Measurements from ENCODE around the gene EMC6.

The EMC6 gene

GRCh38 chr17:3678821-3679530 lies 10.4 kb downstream of the EMC6 start:
- DNase-seq (ENCODE audit: low spot score): no peak
- POLR2A ChIA-PET (ENCODE audit: low non-redundant PET): interaction anchor here (0.6 kb wide), 1 partner anchor 846 kb away, joined by 3 read pairs; no protein-coding TSS in a partner anchor
- CTCF ChIA-PET: no interaction called here
- peak overlapping the region; percentile 75 for H3K27ac ChIP-seq
- no peak for TF ChIP-seq CTCF (conservative IDR thresholded peaks at IDR 0.05; ENCODE audit: low read depth)

- ChIA-PET CTCF (no interaction called here), POLR2A (ENCODE audit: low non-redundant PET) (no interaction called here)
- TF ChIP-seq CTCF (conservative IDR thresholded peaks at IDR 0.05; ENCODE audit: low read depth): no peak
- peak overlapping the region; percentile 75 for H3K27ac ChIP-seq
- DNase-seq (ENCODE audit: low spot score): no peak
Observed at GRCh38 chr17:3679531-3680126, 11.0 kb downstream of the EMC6 start.

GRCh38 chr17:3681057-3681456 lies 12.4 kb downstream of the EMC6 start:
- CTCF ChIA-PET: no interaction called here
- H3K27ac ChIP-seq: no peak overlapping the region
- no peak for DNase-seq (ENCODE audit: low spot score)
- no peak for TF ChIP-seq CTCF (conservative IDR thresholded peaks at IDR 0.05; ENCODE audit: low read depth)
- POLR2A ChIA-PET (ENCODE audit: low non-redundant PET): no interaction called here

- ChIA-PET POLR2A (ENCODE audit: low non-redundant PET) (no interaction called here), CTCF (interaction anchor here (0.6 to 0.7 kb wide), 2 partner anchors 89 to 90 kb away, joined by 5 to 8 read pairs; no protein-coding TSS in a partner anchor)
- TF ChIP-seq CTCF (conservative IDR thresholded peaks at IDR 0.05; ENCODE audit: low read depth): no peak
- no peak for DNase-seq (ENCODE audit: low spot score)
- no peak overlapping the region for H3K27ac ChIP-seq
Observed at GRCh38 chr17:3681565-3681964, 13.0 kb downstream of the EMC6 start.

GRCh38 chr17:3682033-3682432 lies 13.4 kb downstream of the EMC6 start:
- DNase-seq (ENCODE audit: low spot score): no peak
- no peak overlapping the region for H3K27ac ChIP-seq
- CTCF ChIA-PET: interaction anchor here (0.6 to 0.7 kb wide), 2 partner anchors 90 kb away, joined by 5 to 8 read pairs; no protein-coding TSS in a partner anchor
- POLR2A ChIA-PET (ENCODE audit: low non-redundant PET): no interaction called here
- TF ChIP-seq CTCF (conservative IDR thresholded peaks at IDR 0.05; ENCODE audit: low read depth): no peak

- DNase-seq (ENCODE audit: low spot score): peak; percentile 67
- CTCF ChIA-PET: interaction anchor here (0.6 to 0.7 kb wide), 3 partner anchors 11 to 73 kb away, joined by 3 to 5 read pairs (median 4); no protein-coding TSS in a partner anchor
- POLR2A ChIA-PET (ENCODE audit: low non-redundant PET): no interaction called here
Observed at GRCh38 chr17:3683054-3683511, 14.5 kb downstream of the EMC6 start.

More at GRCh38 chr17:3683054-3683511, 14.5 kb downstream of the EMC6 start:
- peak; percentile 89 for TF ChIP-seq CTCF (conservative IDR thresholded peaks at IDR 0.05; ENCODE audit: low read depth)
- no peak overlapping the region for H3K27ac ChIP-seq

Data from RWPE1 (cell line).